H1 (cell line): ENCODE data around the gene DNTTIP2. TPM values are rescaled to one million over a fixed set of nuclear protein-coding genes. Genes with fewer than 3 reads are reported as not detected.

ENCODE experiments used
- CHD2 ChIP-seq: IDR thresholded peaks from 2 replicates; pipeline ENCODE4 v1.6.1; 2012; ENCODE audit warnings: low read length, improper control_type of control experiment
- E2F6 ChIP-seq: IDR thresholded peaks from 2 replicates; pipeline ENCODE4 v1.6.1; 2012; ENCODE audit warnings: inconsistent platforms
- NANOG ChIP-seq: IDR thresholded peaks from 2 replicates; pipeline ENCODE4 v1.6.1; 2011; ENCODE audit warnings: low read length, low read depth, mild to moderate bottlenecking, inconsistent platforms; ENCODE audit not compliant: insufficient read depth, poor library complexity, severe bottlenecking
- POU5F1 ChIP-seq: IDR thresholded peaks from 2 replicates; pipeline ENCODE4 v1.6.1; 2011; ENCODE audit warnings: low read depth, mild to moderate bottlenecking, low read length, moderate library complexity
- TAF7 ChIP-seq: optimal IDR thresholded peaks from 2 replicates; pipeline ENCODE3; 2011; ENCODE audit warnings: low read depth, mild to moderate bottlenecking, inconsistent platforms, low read length, moderate library complexity, borderline replicate concordance
- ZNF274 ChIP-seq: IDR thresholded peaks from 2 replicates; pipeline ENCODE4 v1.7.0; 2012; ENCODE audit warnings: low read length, borderline replicate concordance; ENCODE audit errors: extremely low read depth
- polyA plus RNA-seq, 7 experiments: library from polyadenylated mRNA; depleted of rRNA in 3 of 7; stranded (reverse) in 5 of 7; unstranded in 2 of 7; fragments of >200 nt in 5 of 7; fragments of 200-250 nt in 2 of 7; gene quantifications; 1 replicate in 5 of 7; 2 replicates in 1 of 7; 4 replicates in 1 of 7; pipeline versions ENCODE4 v1.2.1 to v1.2.3, GENCODE V29; 2011 to 2013; ENCODE audit warnings: missing spikeins in 2 of 7, mixed read lengths in 2 of 7
- total RNA-seq: library from RNA; stranded (reverse); fragmentation: NEBNext Ultra II Directional; extraction: Animal tissue kit (Norgen Biotek cat#: 25700); gene quantifications from 2 replicates; pipeline ENCODE4 v1.2.1, GENCODE V29; 2021
- TF ChIP-seq, protein P1 (sequence below): fragments of 300-600 bp; sonication (generic); IDR thresholded peaks from 2 replicates; pipeline ENCODE4 v1.7.1; 2012; ENCODE audit warnings: low read length, moderate library complexity, mild to moderate bottlenecking, inconsistent platforms; ENCODE audit not compliant: insufficient replicate concordance

Gene DNTTIP2
- total and polyA plus RNA-seq, 2 of the 8 experiments (the other 6 are each of a cell fraction or from before 2014, with no cell fraction given), result 6.3 to 80.4 TPM

- TF ChIP-seq, protein P1, sequence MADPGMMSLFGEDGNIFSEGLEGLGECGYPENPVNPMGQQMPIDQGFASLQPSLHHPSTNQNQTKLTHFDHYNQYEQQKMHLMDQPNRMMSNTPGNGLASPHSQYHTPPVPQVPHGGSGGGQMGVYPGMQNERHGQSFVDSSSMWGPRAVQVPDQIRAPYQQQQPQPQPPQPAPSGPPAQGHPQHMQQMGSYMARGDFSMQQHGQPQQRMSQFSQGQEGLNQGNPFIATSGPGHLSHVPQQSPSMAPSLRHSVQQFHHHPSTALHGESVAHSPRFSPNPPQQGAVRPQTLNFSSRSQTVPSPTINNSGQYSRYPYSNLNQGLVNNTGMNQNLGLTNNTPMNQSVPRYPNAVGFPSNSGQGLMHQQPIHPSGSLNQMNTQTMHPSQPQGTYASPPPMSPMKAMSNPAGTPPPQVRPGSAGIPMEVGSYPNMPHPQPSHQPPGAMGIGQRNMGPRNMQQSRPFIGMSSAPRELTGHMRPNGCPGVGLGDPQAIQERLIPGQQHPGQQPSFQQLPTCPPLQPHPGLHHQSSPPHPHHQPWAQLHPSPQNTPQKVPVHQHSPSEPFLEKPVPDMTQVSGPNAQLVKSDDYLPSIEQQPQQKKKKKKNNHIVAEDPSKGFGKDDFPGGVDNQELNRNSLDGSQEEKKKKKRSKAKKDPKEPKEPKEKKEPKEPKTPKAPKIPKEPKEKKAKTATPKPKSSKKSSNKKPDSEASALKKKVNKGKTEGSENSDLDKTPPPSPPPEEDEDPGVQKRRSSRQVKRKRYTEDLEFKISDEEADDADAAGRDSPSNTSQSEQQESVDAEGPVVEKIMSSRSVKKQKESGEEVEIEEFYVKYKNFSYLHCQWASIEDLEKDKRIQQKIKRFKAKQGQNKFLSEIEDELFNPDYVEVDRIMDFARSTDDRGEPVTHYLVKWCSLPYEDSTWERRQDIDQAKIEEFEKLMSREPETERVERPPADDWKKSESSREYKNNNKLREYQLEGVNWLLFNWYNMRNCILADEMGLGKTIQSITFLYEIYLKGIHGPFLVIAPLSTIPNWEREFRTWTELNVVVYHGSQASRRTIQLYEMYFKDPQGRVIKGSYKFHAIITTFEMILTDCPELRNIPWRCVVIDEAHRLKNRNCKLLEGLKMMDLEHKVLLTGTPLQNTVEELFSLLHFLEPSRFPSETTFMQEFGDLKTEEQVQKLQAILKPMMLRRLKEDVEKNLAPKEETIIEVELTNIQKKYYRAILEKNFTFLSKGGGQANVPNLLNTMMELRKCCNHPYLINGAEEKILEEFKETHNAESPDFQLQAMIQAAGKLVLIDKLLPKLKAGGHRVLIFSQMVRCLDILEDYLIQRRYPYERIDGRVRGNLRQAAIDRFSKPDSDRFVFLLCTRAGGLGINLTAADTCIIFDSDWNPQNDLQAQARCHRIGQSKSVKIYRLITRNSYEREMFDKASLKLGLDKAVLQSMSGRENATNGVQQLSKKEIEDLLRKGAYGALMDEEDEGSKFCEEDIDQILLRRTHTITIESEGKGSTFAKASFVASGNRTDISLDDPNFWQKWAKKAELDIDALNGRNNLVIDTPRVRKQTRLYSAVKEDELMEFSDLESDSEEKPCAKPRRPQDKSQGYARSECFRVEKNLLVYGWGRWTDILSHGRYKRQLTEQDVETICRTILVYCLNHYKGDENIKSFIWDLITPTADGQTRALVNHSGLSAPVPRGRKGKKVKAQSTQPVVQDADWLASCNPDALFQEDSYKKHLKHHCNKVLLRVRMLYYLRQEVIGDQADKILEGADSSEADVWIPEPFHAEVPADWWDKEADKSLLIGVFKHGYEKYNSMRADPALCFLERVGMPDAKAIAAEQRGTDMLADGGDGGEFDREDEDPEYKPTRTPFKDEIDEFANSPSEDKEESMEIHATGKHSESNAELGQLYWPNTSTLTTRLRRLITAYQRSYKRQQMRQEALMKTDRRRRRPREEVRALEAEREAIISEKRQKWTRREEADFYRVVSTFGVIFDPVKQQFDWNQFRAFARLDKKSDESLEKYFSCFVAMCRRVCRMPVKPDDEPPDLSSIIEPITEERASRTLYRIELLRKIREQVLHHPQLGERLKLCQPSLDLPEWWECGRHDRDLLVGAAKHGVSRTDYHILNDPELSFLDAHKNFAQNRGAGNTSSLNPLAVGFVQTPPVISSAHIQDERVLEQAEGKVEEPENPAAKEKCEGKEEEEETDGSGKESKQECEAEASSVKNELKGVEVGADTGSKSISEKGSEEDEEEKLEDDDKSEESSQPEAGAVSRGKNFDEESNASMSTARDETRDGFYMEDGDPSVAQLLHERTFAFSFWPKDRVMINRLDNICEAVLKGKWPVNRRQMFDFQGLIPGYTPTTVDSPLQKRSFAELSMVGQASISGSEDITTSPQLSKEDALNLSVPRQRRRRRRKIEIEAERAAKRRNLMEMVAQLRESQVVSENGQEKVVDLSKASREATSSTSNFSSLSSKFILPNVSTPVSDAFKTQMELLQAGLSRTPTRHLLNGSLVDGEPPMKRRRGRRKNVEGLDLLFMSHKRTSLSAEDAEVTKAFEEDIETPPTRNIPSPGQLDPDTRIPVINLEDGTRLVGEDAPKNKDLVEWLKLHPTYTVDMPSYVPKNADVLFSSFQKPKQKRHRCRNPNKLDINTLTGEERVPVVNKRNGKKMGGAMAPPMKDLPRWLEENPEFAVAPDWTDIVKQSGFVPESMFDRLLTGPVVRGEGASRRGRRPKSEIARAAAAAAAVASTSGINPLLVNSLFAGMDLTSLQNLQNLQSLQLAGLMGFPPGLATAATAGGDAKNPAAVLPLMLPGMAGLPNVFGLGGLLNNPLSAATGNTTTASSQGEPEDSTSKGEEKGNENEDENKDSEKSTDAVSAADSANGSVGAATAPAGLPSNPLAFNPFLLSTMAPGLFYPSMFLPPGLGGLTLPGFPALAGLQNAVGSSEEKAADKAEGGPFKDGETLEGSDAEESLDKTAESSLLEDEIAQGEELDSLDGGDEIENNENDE, result no peak
- TF ChIP-seq E2F6, result no peak
- no peak for TF ChIP-seq CHD2
- TF ChIP-seq ZNF274, result no peak
- TF ChIP-seq TAF7, result no peak
- TF ChIP-seq NANOG, result no peak
- TF ChIP-seq POU5F1, result no peak
These were observed 21.9 kb upstream of the DNTTIP2 start (continued) for GRCh38 chr1:93900723-93901504.
